Activated T-cell treated with anti-CD3 and anti-CD28 coated beads, Interleukin-2, amount 50 U/mL, for 72 hours (primary cell): Measurements from ENCODE around the gene PIGQ. TPM values are rescaled to one million over a fixed set of nuclear protein-coding genes. Genes with fewer than 3 reads are reported as not detected.

Source experiments
- ATAC-seq, 2 donors: fragments of 150-1000 bp; cut with Tn5 transposase; replicated peaks in 1 of 2; 2 replicates each; pipeline ENCODE4 v1.10.0; 2021; ENCODE audit warnings: moderate library complexity in 2 of 2, mild to moderate bottlenecking in 1 of 2
- DNase-seq, 2 donors: peaks; one replicate each; pipeline ENCODE4 v3.0.0; 2021 to 2022; ENCODE audit warnings: mixed read lengths in 1 of 2
- H3K27ac Mint-ChIP-seq: one replicate; pipeline ENCODE4 v1.8.0; 2022; ENCODE audit warnings: mild to moderate bottlenecking, moderate library complexity, mixed read lengths
- H3K27me3 Mint-ChIP-seq: one replicate; pipeline ENCODE4 v1.8.0; 2022; ENCODE audit warnings: low read depth, mixed read lengths
- H3K36me3 Mint-ChIP-seq, 2 donors: one replicate each; pipeline ENCODE4 v1.8.0; 2022; ENCODE audit warnings: mixed read lengths in 2 of 2, mild to moderate bottlenecking in 1 of 2; ENCODE audit not compliant: insufficient read depth in 2 of 2
- H3K4me1 Mint-ChIP-seq: one replicate; pipeline ENCODE4 v1.8.0; 2022; ENCODE audit warnings: low read depth, mixed read lengths
- H3K4me3 Mint-ChIP-seq, 2 donors: one replicate each; pipeline ENCODE4 v1.8.0; 2022; ENCODE audit warnings: mild to moderate bottlenecking in 2 of 2, mixed read lengths in 2 of 2, moderate library complexity in 2 of 2
- H3K9me3 Mint-ChIP-seq, 2 donors: one replicate each; pipeline ENCODE4 v1.8.0; 2022; ENCODE audit warnings: mixed read lengths in 2 of 2
- total RNA-seq, 2 donors: library from RNA; stranded (reverse); gene quantifications; one replicate each; pipeline ENCODE4 v1.2.3, GENCODE V29; 2022

The PIGQ gene
- total RNA-seq, 2 donors from 2014 or later: 18.2 to 22.4 TPM

DNA sequence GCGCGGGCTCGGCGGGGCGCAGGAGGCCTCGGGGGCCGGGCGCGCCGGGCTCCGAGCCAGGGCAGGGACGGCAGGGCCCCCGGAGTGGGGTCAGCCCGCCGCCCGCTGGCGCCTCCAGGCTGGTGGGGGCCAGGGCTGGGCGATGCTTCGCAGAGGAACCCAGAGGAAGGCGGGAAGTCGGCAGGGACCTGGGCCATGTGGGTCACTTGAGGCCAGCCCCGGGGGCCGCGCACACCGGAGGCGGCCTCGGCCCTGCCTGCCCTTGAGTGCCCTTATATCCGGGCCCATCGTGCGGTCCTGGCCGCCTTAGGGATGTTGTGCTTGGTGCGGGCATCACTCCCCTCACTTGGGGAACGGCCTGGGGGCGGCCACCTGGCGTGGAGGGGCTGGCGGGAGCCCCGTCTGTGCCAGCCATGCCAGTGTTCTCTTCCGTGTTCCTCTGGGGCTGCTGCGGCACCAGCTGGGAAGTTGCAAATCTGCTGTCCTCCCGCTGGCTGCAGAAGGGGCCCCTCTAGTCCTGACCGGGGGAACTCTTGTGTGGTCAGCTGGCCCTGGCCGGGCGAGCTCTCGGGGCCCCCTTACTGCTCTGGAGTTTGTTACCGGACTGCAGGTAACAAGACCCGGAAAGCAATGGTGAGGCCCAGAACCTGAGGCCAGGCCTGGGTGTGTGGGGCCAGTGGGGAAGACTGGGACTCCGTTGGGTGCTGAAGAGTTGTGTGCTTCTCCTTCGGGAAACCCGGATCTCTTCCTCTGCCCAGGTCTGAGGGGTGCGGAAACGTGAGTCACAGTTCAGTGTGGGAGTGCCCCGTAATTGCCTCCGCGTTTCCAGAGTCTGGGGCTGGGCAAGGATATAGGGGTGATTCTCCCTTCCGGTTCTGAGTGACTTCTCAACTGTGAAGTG is 41.4 kb upstream of the PIGQ start:
- Mint-ChIP-seq H3K27me3 (no peaks in the 10 kb centered on the region), H3K4me3 (peak overlapping the region; percentile 92 to 96), H3K27ac (peak overlapping the region; percentile 94), H3K4me1 (peaks cover 54% of the 10 kb centered on the region), H3K36me3 (peaks cover 2 to 3% of the 10 kb centered on the region in 2 donors), H3K9me3 (no peaks in the 10 kb centered on the region)
- ATAC-seq: peak; percentile 1 to 8
- DNase-seq: peak; percentile 44 to 46

DNA sequence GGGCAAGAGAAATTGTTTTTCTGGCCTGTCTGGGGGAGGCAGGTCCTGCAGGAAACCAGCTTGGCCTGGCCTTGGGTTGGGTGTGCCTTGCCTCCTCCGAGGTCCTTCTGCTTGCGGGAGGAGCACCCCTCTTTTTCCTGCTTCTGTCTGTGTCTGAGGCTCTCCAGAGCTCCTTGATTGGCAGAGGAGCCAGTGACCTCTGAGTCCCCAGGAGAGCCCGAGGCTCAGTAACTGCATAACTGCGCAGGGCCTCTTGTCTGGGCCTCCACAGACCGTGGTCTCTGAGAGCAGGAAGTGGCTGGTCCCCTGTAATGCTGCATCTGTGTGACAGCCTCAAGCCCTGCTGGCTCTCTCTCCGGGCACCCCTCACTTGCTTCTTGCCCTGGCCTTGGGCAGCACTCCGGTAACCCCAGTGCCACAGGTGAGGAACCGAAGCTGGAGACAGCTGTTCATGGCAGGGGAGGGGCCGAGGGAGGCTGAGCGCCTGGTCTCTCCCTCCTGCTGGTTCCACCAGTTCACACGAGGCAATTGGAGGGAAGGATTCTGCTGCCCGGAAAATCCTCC is 40.7 kb upstream of the PIGQ start:
- peak overlapping the region; percentile 94 for H3K27ac Mint-ChIP-seq
- peak; percentile 28 to 32 for DNase-seq
- H3K27me3 Mint-ChIP-seq: no peaks in the 10 kb centered on the region
- H3K36me3 Mint-ChIP-seq: peaks cover 2 to 3% of the 10 kb centered on the region in 2 donors
- ATAC-seq: no peak
- peaks cover 47% of the 10 kb centered on the region for H3K4me1 Mint-ChIP-seq
- peak overlapping the region; percentile 92 to 96 for H3K4me3 Mint-ChIP-seq
- H3K9me3 Mint-ChIP-seq: no peaks in the 10 kb centered on the region

DNA sequence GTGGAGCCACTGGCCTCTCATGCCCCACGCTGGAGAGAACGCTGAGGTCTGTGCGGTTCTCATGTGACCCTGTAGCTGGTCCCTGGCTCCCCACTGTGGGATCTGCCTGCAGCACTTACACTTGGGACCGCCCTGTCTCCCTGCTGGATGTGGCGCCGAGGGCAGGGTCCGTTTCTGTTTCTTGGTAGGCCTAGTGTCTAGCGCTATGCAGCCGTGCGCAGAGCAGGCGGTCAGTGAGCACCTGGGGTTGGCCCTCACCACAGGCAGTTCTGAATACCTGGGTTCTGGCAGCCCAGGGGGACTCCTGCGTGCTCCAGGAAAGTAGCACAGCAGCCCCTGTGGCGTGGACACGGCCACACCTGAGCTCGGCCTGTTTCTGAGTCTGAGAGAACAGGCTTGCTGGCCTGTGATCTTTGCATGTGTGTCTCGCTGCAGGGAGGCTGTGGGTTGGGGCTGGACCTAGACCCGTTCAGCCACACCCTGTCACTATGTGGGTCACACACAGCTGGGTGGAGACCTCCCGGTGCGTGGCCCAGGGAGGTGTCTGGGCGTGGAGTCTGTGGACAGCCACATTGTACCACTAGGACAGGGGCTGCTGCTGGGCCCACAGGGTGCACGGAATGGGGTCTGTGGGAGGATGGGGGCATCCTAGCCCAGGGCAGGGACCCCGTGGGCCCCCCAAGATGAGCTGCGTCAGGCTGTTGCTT is 39.5 kb upstream of the PIGQ start:
- Mint-ChIP-seq H3K36me3 (peaks cover 2 to 3% of the 10 kb centered on the region in 2 donors), H3K9me3 (no peaks in the 10 kb centered on the region), H3K4me3 (peak overlapping the region; percentile 60 to 66), H3K27me3 (no peaks in the 10 kb centered on the region), H3K4me1 (peaks cover 37% of the 10 kb centered on the region), H3K27ac (peak overlapping the region; percentile 68)
- ATAC-seq: no peak
- no peak for DNase-seq

DNA sequence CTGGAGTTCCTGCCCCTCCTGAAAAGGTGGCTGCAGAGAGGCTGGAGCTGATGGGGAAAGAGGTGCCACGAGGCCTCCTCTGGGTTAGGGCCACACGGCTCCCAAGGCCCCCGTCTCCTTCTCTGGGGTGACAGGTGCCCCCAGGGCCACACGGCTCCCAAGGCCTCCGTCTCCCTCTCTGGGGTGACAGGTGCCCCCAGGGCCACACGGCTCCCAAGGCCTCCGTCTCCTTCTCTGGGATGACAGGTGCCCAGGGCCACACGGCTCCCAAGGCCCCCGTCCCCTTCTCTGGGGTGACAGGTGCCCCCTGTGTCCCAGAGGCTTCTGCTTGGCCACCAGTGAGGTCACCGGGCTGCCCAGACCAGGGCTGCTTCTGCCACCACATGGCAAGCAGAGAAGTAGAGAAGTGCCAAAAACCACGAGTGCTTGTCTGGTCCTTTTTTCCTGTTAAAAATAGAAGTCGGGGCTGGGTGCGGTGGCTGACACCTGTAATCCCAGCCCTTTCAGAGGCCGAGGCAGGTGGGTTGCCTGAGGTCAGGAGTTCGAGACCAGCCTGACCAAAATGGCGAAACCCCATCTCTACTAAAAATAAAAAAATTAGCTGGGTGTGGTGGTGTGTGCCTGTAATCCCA is 38.2 kb upstream of the PIGQ start:
- Mint-ChIP-seq H3K27me3 (no peaks in the 10 kb centered on the region), H3K4me1 (peaks cover 24% of the 10 kb centered on the region), H3K4me3 (no peak overlapping the region), H3K36me3 (peaks cover 2 to 3% of the 10 kb centered on the region in 2 donors), H3K27ac (no peak overlapping the region), H3K9me3 (no peaks in the 10 kb centered on the region)
- no peak for DNase-seq
- ATAC-seq: no peak

DNA sequence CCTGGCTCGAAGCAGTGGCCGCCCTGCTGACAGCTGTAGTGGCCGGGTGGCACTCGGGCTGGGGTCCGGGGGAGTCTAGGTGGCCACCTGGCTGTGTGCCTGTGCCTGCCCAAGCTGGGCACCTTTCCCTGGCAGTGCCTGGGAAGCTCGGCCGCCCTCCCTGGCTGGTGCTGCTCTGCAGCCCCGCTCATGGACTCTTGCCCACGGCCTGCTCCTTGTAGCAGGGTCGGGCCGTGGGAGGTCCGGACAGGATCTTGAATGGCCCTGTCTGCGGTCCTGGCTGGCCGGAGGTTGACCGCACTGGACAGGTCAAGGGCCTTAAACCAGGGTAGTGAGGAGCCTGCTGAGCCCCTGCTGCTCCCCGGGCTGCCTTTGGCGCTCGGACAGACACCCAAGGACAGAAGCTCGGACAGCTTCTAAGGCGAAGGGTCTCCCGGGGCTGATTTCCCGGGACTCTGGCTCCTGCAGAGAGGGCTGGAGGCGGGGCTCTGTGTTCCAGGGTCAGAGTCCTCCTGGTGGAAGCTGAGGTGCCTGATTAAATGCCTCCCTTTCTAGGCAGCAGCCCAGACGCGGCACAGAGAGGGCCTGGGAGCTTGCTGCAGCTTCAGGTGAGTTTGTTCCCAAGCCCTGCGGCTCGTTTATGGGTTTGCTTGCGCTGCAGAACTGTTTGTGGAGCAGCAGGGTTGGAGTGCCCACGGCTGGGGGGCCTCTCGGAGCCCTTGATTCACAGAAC is 36.2 kb upstream of the PIGQ start:
- Mint-ChIP-seq H3K27ac (no peak overlapping the region), H3K4me3 (no peak overlapping the region), H3K27me3 (no peaks in the 10 kb centered on the region), H3K4me1 (peaks cover 19% of the 10 kb centered on the region), H3K9me3 (no peaks in the 10 kb centered on the region), H3K36me3 (peaks cover 2 to 3% of the 10 kb centered on the region in 2 donors)
- no peak for DNase-seq
- ATAC-seq: no peak

DNA sequence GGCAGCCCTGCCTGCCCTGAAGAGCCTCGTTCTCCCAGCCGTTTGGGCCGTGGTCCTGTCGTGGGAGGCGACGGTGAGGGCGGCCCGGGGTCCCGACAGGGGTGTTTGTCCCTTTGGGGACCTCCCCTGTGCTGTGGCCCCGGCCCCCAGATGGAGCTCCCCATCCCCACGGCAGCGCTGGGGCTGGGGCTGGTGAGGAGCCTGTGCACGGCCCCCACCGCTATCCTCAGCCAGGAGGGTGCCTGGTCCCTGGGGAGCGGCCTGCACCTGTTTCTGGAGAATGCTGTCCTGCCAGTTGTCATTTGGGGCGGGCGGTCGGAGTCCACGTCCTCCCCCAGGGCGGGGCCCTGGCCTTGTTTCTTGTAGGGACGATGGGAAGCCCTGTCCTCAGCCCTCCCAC is 35.6 kb upstream of the PIGQ start:
- Mint-ChIP-seq H3K27ac (no peak overlapping the region), H3K4me1 (peaks cover 14% of the 10 kb centered on the region), H3K27me3 (no peaks in the 10 kb centered on the region), H3K9me3 (no peaks in the 10 kb centered on the region), H3K36me3 (peaks cover 0 to 3% of the 10 kb centered on the region in 2 donors), H3K4me3 (no peak overlapping the region)
- ATAC-seq: no peak
- DNase-seq: no peak

DNA sequence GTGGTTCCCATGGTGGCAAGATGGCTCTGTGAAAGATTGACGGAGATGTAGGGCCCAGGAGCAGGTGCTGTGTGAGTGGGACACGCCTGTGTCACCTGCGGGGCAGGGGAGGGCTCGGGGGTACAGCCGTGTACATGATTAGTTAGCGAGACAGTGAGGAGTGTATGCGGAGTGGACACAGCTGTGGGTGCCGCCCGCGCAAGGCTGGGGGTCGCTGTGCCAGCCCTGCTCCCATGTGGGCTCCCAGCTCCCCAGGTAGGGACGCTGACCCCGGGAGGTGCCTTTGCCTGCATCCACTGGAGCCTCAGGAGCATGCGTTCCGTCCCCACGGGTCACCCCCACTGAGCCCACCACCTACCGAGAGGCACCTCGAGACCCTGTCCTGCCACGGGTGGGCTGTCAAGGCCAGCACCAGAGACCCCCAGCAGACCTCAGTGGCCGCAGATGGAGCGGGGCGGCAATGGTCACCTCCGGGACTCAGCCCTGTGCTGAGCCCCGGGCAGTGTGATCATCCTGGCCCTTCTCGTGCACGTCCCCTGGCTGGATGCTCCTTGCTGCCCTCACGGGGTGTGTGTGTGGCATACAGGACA is 34.8 kb upstream of the PIGQ start:
- no peak overlapping the region for H3K27ac Mint-ChIP-seq
- DNase-seq: no peak
- ATAC-seq: no peak
- H3K4me3 Mint-ChIP-seq: no peak overlapping the region
- H3K9me3 Mint-ChIP-seq: no peaks in the 10 kb centered on the region
- H3K27me3 Mint-ChIP-seq: no peaks in the 10 kb centered on the region
- H3K36me3 Mint-ChIP-seq: peaks cover 0 to 2% of the 10 kb centered on the region in 2 donors
- H3K4me1 Mint-ChIP-seq: peaks cover 6% of the 10 kb centered on the region

DNA sequence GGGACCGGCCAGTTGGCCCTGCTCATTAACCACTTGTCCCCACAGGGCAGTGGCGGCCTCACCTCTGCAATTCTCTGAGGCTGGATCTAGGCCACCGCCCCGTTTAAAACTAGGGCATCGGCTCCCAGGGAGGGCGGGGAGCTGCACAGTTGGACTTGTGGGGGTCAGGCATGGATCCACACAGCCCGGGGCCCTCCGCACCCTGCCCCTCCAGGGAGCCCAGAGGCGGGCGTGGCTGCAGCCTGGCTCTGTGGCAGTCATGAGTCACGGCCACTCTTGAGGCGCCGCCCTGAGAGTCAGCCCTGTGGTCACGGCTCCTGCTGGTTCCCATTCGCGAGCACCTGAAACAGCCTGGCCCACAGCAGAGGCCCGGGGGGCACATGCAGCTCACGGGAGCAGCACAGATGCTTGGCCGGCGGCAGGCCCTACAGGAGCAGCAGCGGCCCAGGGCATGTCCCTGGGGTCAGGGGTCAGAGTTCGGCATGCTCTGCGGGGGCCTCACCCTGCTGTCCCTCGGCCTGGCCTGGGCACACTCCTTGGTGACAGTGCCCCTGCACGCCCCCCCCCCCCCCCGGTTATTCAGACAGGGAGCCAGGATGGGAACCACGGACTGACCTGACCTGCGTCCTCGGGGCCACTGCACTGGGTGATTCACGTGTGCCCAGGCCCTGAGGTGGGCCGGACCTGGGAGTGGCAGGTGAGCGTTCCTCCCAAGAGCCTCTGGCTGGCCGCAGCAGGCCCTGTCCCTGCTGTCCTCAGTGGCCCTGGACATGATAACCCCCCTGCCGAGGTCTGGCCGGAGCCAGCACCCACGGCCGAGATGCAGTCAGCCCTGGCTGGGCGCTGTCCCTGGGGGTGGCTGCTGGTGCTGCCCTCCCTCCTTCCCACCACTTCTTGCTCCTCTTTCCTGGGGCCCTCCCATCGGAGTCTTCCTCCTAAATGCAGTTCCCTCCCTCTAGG is 34.0 kb upstream of the PIGQ start:
- Mint-ChIP-seq H3K4me3 (no peak overlapping the region), H3K27ac (no peak overlapping the region), H3K36me3 (no peaks in the 10 kb centered on the region), H3K9me3 (no peaks in the 10 kb centered on the region), H3K27me3 (no peaks in the 10 kb centered on the region), H3K4me1 (no peaks in the 10 kb centered on the region)
- ATAC-seq: peak; percentile 36 to 38
- DNase-seq: no peak

DNA sequence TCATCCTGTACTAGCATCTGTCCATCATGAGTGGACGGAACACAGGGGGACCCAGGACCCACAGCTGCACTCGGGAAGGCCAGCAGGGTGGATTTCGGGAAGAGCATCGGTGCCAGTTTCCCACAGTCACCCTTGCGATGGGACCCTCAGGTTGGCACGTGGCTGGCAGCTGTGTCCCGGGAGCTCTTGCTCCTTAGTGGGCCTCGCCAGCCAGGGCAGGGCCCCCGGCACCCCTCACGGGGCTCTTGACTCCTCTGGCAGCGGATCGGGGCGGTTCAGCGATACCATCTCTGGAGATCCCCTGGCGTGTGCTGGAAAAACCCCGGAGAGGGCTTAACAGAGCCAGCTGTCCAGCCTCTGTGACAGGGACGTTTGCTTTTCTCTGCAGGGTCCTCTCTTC is 33.0 kb upstream of the PIGQ start:
- Mint-ChIP-seq H3K27me3 (no peaks in the 10 kb centered on the region), H3K27ac (no peak overlapping the region), H3K36me3 (no peaks in the 10 kb centered on the region), H3K4me3 (no peak overlapping the region), H3K9me3 (no peaks in the 10 kb centered on the region), H3K4me1 (no peaks in the 10 kb centered on the region)
- ATAC-seq (no peak), DNase-seq (no peak)

DNA sequence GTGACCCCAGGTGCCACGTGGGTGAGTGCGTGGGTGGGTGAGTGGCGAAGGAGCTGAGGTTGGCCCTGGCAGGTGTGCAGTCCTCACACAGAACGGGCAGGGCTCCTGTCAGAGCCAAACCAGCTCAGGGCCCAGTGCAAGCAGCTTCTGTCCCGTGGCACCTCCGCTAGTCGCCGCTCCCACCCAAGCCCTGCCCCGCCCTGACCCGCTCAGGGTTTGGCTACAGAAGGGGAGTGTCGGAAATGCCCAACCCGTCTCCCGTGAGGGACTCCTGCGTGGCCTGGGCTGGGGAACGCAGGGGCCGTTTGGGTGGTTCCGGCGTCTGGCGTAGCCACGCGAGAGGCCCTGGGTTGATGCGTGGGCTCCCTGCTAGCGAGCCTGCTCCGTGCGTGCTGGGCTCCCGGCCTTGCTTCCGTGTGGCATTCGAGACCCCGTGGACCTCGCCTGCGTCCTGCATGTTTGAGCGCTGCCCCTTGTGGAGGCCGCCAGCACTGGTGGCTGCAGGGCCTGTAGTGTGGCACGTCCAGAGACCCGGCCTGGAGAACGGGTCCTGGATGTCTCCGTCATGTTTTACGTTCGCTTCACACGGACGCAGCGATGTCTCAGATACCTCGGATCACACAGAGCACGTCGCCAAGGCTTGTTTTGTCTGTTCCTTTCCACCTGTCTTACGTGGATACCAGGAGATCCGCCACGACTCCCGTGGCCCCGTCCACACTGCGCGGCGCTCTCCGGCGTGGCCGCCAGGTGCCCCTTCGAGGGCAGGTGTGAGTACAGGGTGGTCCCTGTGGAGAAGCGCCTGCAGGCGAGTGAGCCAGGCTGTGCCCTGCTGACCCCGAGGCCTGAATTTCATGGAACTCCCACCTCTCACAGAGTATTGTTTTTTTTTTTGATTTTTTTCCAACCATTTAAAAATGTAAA is 32.1 kb upstream of the PIGQ start:
- Mint-ChIP-seq H3K9me3 (no peaks in the 10 kb centered on the region), H3K4me1 (no peaks in the 10 kb centered on the region), H3K36me3 (peaks cover 0 to 1% of the 10 kb centered on the region in 2 donors), H3K27ac (no peak overlapping the region), H3K27me3 (no peaks in the 10 kb centered on the region), H3K4me3 (no peak overlapping the region)
- DNase-seq: no peak
- ATAC-seq: no peak
